B cell (primary cell): ENCODE results near the gene SPATA25. TPM values are rescaled to one million over a fixed set of nuclear protein-coding genes. Genes with fewer than 3 reads are reported as not detected.
"Not testable (repeated sequence)": the region's sequence is repeated elsewhere in the genome, so short reads cannot be mapped to it uniquely, and the experiment has no call there.

Experiments used
- ATAC-seq: fragments of 200-7000 bp; cut with Tn5 transposase; one replicate; pipeline ENCODE4 v1.10.0; 2021; ENCODE audit warnings: low read depth, mild to moderate bottlenecking, moderate number of reproducible peaks, moderate library complexity
- CTCF ChIA-PET: fragments of 350-600 bp; sonication (Branson Sonifier 250); formaldehyde crosslinking; loops from one replicate; lab custom pipeline; 2021; ENCODE audit warnings: antibody characterized with exemption, inconsistent platforms; lab: Charles Lee
- POLR2A ChIA-PET: fragments of 350-600 bp; sonication (Branson Sonifier 250); formaldehyde crosslinking; loops from one replicate; lab custom pipeline; 2021; ENCODE audit warnings: antibody characterized with exemption; lab: Charles Lee
- DNase-seq: peaks from one replicate; pipeline ENCODE4 v3.0.0; 2013
- H2AFZ ChIP-seq: 2 replicates; pipeline ENCODE4 v1.6.1; 2012; ENCODE audit warnings: mild to moderate bottlenecking, low read depth, low read length; ENCODE audit not compliant: insufficient read depth, poor library complexity, severe bottlenecking
- H3K27ac ChIP-seq, 2 donors: 1 replicate in 1 of 2; 2 replicates in 1 of 2; pipeline ENCODE4 v1.5.1; 2012 to 2013; ENCODE audit warnings: low read length in 2 of 2, mild to moderate bottlenecking in 2 of 2, moderate library complexity in 1 of 2
- H3K27me3 ChIP-seq, 4 experiments: fragments of 200-600 bp in 1 of 4; sonication (generic) in 1 of 4; replicated peaks in 1 of 4; 1 replicate in 2 of 4; 2 replicates in 2 of 4; pipeline versions ENCODE4 v1.6.1 to v1.7.0; 2013 to 2016; ENCODE audit warnings: low read length in 3 of 4, mild to moderate bottlenecking in 2 of 4, mixed read lengths in 1 of 4, moderate library complexity in 1 of 4; ENCODE audit not compliant: insufficient read depth in 4 of 4, control insufficient read depth in 3 of 4; ENCODE audit errors: control extremely low read depth in 1 of 4
- H3K36me3 ChIP-seq, 2 experiments: replicated peaks in 1 of 2; 1 replicate in 1 of 2; 2 replicates in 1 of 2; pipeline versions ENCODE4 v1.6.1 to v1.7.1; 2013; ENCODE audit warnings: low read length in 1 of 2; ENCODE audit not compliant: insufficient read depth in 2 of 2, control insufficient read depth in 1 of 2; ENCODE audit errors: control extremely low read depth in 1 of 2, extremely low read depth in 1 of 2
- H3K4me1 ChIP-seq, 2 donors: fragments of 200-600 bp in 1 of 2; sonication (generic) in 1 of 2; 1 replicate in 1 of 2; 2 replicates in 1 of 2; pipeline versions ENCODE4 v1.5.1 to v1.6.1; 2013 to 2017; ENCODE audit warnings: low read length in 2 of 2; ENCODE audit not compliant: control insufficient read depth in 2 of 2, insufficient read depth in 2 of 2
- H3K4me2 ChIP-seq: replicated peaks from 2 replicates; pipeline ENCODE3; 2012; ENCODE audit warnings: mild to moderate bottlenecking, low read depth, low read length; ENCODE audit not compliant: poor library complexity, severe bottlenecking
- H3K4me3 ChIP-seq, 5 experiments: fragments of 200-600 bp in 1 of 5; sonication (generic) in 1 of 5; 1 replicate in 3 of 5; 2 replicates in 2 of 5; pipeline versions ENCODE4 v1.5.1 to v1.7.0; 2011 to 2016; ENCODE audit warnings: low read length in 4 of 5, mild to moderate bottlenecking in 4 of 5, low read depth in 2 of 5, control low read depth in 1 of 5, moderate library complexity in 1 of 5; ENCODE audit not compliant: insufficient read depth in 1 of 5; ENCODE audit errors: control extremely low read depth in 1 of 5, extremely low read depth in 1 of 5
- H3K79me2 ChIP-seq: fragments of 200-600 bp; sonication (generic); one replicate; pipeline ENCODE4 v1.6.0; 2016; ENCODE audit warnings: low read length; ENCODE audit not compliant: control insufficient read depth, insufficient read depth
- H3K9ac ChIP-seq: fragments of 200-600 bp; sonication (generic); 2 replicates; pipeline ENCODE4 v1.6.1; 2017; ENCODE audit warnings: mild to moderate bottlenecking, low read length, moderate library complexity
- H3K9me3 ChIP-seq, 3 donors: one replicate each; pipeline versions ENCODE4 v1.6.1 to v1.7.1; 2013; ENCODE audit warnings: low read length in 2 of 3; ENCODE audit not compliant: control insufficient read depth in 2 of 3, insufficient read depth in 1 of 3; ENCODE audit errors: control extremely low read depth in 1 of 3
- H4K20me1 ChIP-seq: 2 replicates; pipeline ENCODE4 v1.6.0; 2012; ENCODE audit warnings: mild to moderate bottlenecking, low read length; ENCODE audit not compliant: insufficient read depth, control insufficient read depth, poor library complexity, severe bottlenecking
- H3K27ac Mint-ChIP-seq: one replicate; pipeline ENCODE4 v1.8.0; 2021; ENCODE audit warnings: mixed read lengths
- H3K27me3 Mint-ChIP-seq: one replicate; pipeline ENCODE4 v1.8.0; 2021; ENCODE audit warnings: mixed read lengths
- H3K4me1 Mint-ChIP-seq: one replicate; pipeline ENCODE4 v1.8.0; 2021; ENCODE audit warnings: mixed read lengths
- H3K4me3 Mint-ChIP-seq: one replicate; pipeline ENCODE4 v1.8.0; 2021; ENCODE audit warnings: mixed read lengths
- H3K9me3 Mint-ChIP-seq: one replicate; pipeline ENCODE4 v1.8.0; 2022; ENCODE audit warnings: mixed read lengths; ENCODE audit not compliant: insufficient read depth
- EZH2 ChIP-seq: IDR thresholded peaks from 2 replicates; pipeline ENCODE4 v1.6.1; 2012; ENCODE audit warnings: borderline replicate concordance, low read depth, mild to moderate bottlenecking, moderate library complexity, low read length; ENCODE audit not compliant: insufficient read depth, poor library complexity, severe bottlenecking
- WGBS: methylation state at CpG from one replicate; pipeline ENCODE4 v1.1.5; 2013; ENCODE audit warnings: missing lambda C conversion rate; ENCODE audit not compliant: insufficient coverage; 5-methylcytosine and 5-hydroxymethylcytosine counted together
- intact Hi-C: fragments of 100-400 bp; cut with micrococcal nuclease; formaldehyde crosslinking; loops from one replicate; pipeline ENCODE4 v1.10.0; 2022
- polyA plus RNA-seq: library from polyadenylated mRNA; depleted of rRNA; stranded (reverse); fragments of >200 nt; gene quantifications from 2 replicates; pipeline ENCODE4 v1.2.3, GENCODE V29; 2012
- total RNA-seq, 2 donors: library from RNA; stranded (reverse); fragments of 120-200 nt in 1 of 2; gene quantifications; 1 replicate in 1 of 2; 2 replicates in 1 of 2; pipeline versions ENCODE4 v1.2.3 to v1.2.4, GENCODE V29; 2013 to 2022
- TF ChIP-seq, protein P1 (sequence below): fragments of 200-600 bp; IDR thresholded peaks from one replicate; pipeline ENCODE4 v1.8.0; 2022; ENCODE audit warnings: antibody characterized with exemption, mild to moderate bottlenecking

The SPATA25 gene
- total and polyA plus RNA-seq, 2 donors (not counting 1 experiment from before 2014, with no cell fraction given): 2.5 to 2.9 TPM

DNA sequence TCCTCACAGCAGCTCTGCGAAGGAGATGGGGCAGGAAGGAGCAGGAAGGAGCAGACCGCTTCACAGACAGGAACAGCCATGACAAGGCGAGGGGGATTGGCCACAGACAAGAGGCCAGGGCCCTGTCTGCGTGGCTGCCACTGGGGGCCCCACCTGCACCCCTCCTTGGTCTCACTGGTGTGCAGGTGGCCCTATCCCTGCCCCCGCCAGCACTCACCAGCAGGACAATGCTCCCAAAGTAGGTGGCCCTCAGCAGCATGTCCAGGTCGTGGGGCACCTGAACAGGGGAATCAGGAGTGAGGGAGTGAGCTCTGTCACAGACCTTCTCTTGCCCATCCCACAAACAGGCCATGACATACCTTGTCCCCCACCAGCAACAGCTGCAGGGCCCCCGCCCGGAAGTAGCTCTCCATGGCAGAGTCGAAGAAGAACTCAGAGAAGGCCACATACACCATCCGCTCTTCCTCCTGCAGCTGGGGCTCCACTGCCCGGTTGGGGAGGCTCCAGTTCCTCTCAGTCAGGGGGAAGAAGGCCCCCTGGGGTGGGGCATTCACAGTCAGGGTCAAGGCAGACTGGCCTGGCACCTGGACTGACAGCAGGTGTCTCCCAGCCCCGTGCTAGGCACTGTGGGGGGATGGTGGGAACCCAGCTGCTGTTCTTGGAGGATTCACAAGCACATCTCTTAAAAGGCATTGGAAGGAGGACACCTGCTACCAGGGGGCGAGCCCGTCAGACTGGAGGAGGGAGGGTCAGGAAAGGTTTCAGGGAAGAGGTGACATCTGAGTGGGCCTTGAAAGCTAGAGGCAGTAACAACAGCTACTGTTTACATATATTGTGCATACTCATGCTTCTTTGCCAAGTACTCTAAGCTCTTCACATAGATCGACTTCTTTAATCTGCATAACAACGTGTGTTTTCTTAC lies 17.4 kb upstream of the SPATA25 start:
- TF ChIP-seq EZH2: no peak
- TF ChIP-seq, protein P1, sequence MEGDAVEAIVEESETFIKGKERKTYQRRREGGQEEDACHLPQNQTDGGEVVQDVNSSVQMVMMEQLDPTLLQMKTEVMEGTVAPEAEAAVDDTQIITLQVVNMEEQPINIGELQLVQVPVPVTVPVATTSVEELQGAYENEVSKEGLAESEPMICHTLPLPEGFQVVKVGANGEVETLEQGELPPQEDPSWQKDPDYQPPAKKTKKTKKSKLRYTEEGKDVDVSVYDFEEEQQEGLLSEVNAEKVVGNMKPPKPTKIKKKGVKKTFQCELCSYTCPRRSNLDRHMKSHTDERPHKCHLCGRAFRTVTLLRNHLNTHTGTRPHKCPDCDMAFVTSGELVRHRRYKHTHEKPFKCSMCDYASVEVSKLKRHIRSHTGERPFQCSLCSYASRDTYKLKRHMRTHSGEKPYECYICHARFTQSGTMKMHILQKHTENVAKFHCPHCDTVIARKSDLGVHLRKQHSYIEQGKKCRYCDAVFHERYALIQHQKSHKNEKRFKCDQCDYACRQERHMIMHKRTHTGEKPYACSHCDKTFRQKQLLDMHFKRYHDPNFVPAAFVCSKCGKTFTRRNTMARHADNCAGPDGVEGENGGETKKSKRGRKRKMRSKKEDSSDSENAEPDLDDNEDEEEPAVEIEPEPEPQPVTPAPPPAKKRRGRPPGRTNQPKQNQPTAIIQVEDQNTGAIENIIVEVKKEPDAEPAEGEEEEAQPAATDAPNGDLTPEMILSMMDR: no peak
- DNase-seq (no peak), ATAC-seq (no peak)
- Histone ChIP-seq H3K9ac (no peak overlapping the region), H2AFZ (no peak overlapping the region), H3K4me2 (no peak overlapping the region), H4K20me1 (no peaks in the 10 kb centered on the region), H3K27ac (no peak overlapping the region), H3K4me3 (no peak overlapping the region), H3K79me2 (no peaks in the 10 kb centered on the region), H3K36me3 (no peaks in the 10 kb centered on the region), H3K27me3 (no peaks in the 10 kb centered on the region), H3K4me1 (peaks cover 0 to 7% of the 10 kb centered on the region in 2 donors), H3K9me3 (no peaks in the 10 kb centered on the region)
- POLR2A ChIA-PET: no interaction called here
- CTCF ChIA-PET: interaction anchor here (1.0 kb wide), 1 partner anchor 17 kb away, joined by 7 read pairs; no protein-coding TSS in a partner anchor
- Mint-ChIP-seq H3K4me1 (peaks cover 9% of the 10 kb centered on the region), H3K27me3 (no peaks in the 10 kb centered on the region), H3K9me3 (no peaks in the 10 kb centered on the region), H3K27ac (no peak overlapping the region), H3K4me3 (no peak overlapping the region)
- intact Hi-C loops: no loop called here
- WGBS: 69% methylated on average over 11 of the region's 16 CpGs

DNA sequence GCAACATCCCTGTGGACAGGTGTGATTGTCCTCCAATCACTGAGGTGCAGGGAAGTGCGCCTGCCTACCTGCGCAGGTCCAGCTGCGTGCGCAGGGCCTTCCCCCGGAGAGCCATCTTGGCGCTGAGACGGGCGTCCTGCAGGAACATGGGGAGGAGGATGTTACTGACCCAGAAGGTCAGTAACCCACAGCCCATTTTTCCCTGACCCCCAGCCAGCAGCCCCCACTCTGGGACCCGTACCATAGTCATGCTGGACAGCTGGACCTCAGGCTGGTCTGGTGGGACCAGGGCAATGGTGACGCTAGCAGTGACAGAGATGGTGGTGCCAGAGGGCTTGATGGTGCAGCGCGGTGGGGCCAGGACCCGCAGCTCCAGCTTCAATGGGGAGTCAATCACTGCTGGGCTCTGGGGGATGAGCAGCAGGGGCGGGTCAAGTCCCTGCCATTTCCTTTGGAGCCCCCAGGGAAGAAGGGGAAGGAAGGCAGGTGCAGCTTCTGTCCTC lies 14.8 kb upstream of the SPATA25 start:
- Histone ChIP-seq H3K36me3 (peaks cover 0 to 8% of the 10 kb centered on the region in 2 experiments), H3K4me3 (no peak overlapping the region), H3K4me2 (no peak overlapping the region), H2AFZ (no peak overlapping the region), H3K79me2 (no peaks in the 10 kb centered on the region), H3K27ac (no peak overlapping the region), H3K9ac (no peak overlapping the region), H3K9me3 (no peaks in the 10 kb centered on the region), H3K27me3 (no peaks in the 10 kb centered on the region), H3K4me1 (peaks cover 0 to 7% of the 10 kb centered on the region in 2 donors), H4K20me1 (no peaks in the 10 kb centered on the region)
- H3K4me3 Mint-ChIP-seq: no peak overlapping the region
- no peaks in the 10 kb centered on the region for H3K27me3 Mint-ChIP-seq
- WGBS: 82% methylated on average over 14 of the region's 14 CpGs
- ChIA-PET POLR2A (no interaction called here), CTCF (interaction anchor here (0.6 to 1.4 kb wide), 2 partner anchors 68 to 204 kb away, joined by 3 to 4 read pairs; no protein-coding TSS in a partner anchor)
- H3K4me1 Mint-ChIP-seq: peaks cover 9% of the 10 kb centered on the region
- intact Hi-C loops: no loop called here
- no peak overlapping the region for H3K27ac Mint-ChIP-seq
- no peaks in the 10 kb centered on the region for H3K9me3 Mint-ChIP-seq
- ATAC-seq (no peak), DNase-seq (no peak)
- no peak for TF ChIP-seq EZH2
- TF ChIP-seq, protein P1: no peak

DNA sequence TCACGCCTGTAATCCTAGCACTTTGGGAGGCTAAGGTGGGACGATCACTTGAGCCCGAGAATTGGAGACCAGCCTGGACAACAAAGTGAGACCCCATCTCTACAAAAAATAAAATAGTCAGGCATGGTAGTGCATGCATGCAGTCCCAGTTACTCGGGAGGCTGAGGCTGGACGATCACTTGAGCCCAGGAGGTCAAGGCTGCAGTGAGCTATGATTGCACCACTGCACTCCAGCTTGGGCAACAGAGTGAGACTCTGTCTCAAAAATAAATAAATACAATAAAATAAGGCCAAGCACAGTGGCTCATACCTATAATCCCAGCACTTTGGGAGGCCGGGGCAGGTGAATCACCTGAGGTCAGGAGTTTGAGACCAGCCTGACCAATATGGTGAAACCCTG lies 13.9 kb upstream of the SPATA25 start:
- H3K79me2 ChIP-seq, H4K20me1 ChIP-seq, H3K9me3 Mint-ChIP-seq, H3K4me1 ChIP-seq, DNase-seq, H3K4me3 ChIP-seq, H3K9me3 ChIP-seq, H3K27me3 Mint-ChIP-seq, intact Hi-C loops, H3K27me3 ChIP-seq, H3K27ac Mint-ChIP-seq, H3K4me2 ChIP-seq, H3K4me3 Mint-ChIP-seq, H2AFZ ChIP-seq, ATAC-seq, H3K27ac ChIP-seq, H3K9ac ChIP-seq, POLR2A ChIA-PET, H3K4me1 Mint-ChIP-seq: not testable (repeated sequence)
- H3K36me3 ChIP-seq: peaks cover 0 to 15% of the 10 kb centered on the region in 2 experiments
- WGBS: 90% methylated on average over 5 of the region's 6 CpGs
- CTCF ChIA-PET: interaction anchor here (1.4 kb wide), 1 partner anchor 69 kb away, joined by 4 read pairs; no protein-coding TSS in a partner anchor
